ENCODE measurements around the gene ZBTB7C. TPM values are rescaled to one million over a fixed set of nuclear protein-coding genes. Genes with fewer than 3 reads are reported as not detected.

Gene ZBTB7C
- polyA plus RNA-seq, 1 of the 3 experiments (the other 2 are of a cell fraction) = 0.05 TPM

- no peak overlapping the region; a peak in 1 of 4 replicates for H3K27ac ChIP-seq (ENCODE audit: low read depth in 2 of 2, low read length in 1 of 2)
- H3K27me3 ChIP-seq (ENCODE audit: insufficient read depth) = no peaks in the 10 kb centered on the region
- H3K9me2 ChIP-seq = no peaks in the 10 kb centered on the region
- ChIA-PET CTCF (no interaction called here), POLR2A (no interaction called here)
- peaks cover 0 to 35% of the 10 kb centered on the region in 2 experiments; a peak in 1 of 4 replicates for H3K4me1 ChIP-seq (ENCODE audit: control insufficient read depth in 1 of 2, insufficient read depth in 2 of 2, low read depth in 1 of 2, low read length in 1 of 2)
- WGBS (ENCODE audit: low lambda C conversion rate) = 75% methylated on average over 11 of the region's 13 CpGs
- H3F3A ChIP-seq (replicated peaks; ENCODE audit: insufficient read depth) = no peaks in the 10 kb centered on the region
- no peaks in the 10 kb centered on the region for H3K36me3 ChIP-seq (replicated peaks in 1 of 2; ENCODE audit: control insufficient read depth in 1 of 2, insufficient read depth in 2 of 2, low read length in 1 of 2)
- no peaks in the 10 kb centered on the region for H3K79me2 ChIP-seq (ENCODE audit: insufficient read depth)
- TF ChIP-seq REST (IDR thresholded peaks at IDR 0.05; ENCODE audit: low read depth, low read length) (no peak), RAD21 (IDR thresholded peaks at IDR 0.05; ENCODE audit: low read length) (no peak), EP300 (IDR thresholded peaks at IDR 0.05; ENCODE audit: borderline replicate concordance in 1 of 2, low read depth in 1 of 2, low read length in 1 of 2) (no peak), TAF1 (IDR thresholded peaks at IDR 0.05; ENCODE audit: borderline replicate concordance, low read depth, low read length) (no peak), NFIC (IDR thresholded peaks at IDR 0.05; ENCODE audit: borderline replicate concordance) (no peak)
- TF ChIP-seq, protein P1, sequence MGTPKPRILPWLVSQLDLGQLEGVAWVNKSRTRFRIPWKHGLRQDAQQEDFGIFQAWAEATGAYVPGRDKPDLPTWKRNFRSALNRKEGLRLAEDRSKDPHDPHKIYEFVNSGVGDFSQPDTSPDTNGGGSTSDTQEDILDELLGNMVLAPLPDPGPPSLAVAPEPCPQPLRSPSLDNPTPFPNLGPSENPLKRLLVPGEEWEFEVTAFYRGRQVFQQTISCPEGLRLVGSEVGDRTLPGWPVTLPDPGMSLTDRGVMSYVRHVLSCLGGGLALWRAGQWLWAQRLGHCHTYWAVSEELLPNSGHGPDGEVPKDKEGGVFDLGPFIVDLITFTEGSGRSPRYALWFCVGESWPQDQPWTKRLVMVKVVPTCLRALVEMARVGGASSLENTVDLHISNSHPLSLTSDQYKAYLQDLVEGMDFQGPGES (IDR thresholded peaks at IDR 0.05; ENCODE audit: low read depth, low read length) = no peak
- H3K4me2 ChIP-seq = no peak overlapping the region
- no peaks in the 10 kb centered on the region for H3K9me3 ChIP-seq
- H4K20me1 ChIP-seq (ENCODE audit: insufficient read depth) = no peaks in the 10 kb centered on the region
- no peak overlapping the region for H3K4me3 ChIP-seq (ENCODE audit: low read depth in 2 of 2, low read length in 1 of 2)
- no peak overlapping the region for H3K9ac ChIP-seq
- H2AFZ ChIP-seq (ENCODE audit: low read depth) = no peak overlapping the region
- DNase-seq = no peak
Observed at GRCh38 chr18:48084041-48084757, 325.0 kb downstream of the ZBTB7C start.

DNA sequence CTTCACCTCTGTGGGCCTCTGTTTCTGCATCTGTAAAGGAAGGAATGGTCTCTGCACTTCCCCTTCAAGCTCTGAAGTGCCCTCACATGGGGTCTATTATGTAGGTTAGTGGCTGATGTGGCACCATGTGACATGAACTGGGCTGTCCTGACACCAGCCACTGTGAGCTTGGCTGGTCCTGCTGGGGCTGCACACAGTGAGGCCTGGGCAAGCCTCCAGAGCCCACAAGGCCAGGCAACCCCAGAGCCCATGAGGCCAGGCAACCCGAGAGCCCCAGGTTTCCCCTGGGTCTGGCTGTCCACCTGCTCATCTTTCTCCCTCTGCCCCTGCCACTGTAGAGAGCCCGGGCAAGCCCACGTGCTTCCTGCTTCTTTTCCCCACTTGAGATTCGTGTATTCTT lies 328.6 kb downstream of the ZBTB7C start:
- no peaks in the 10 kb centered on the region for H3K9me2 ChIP-seq
- H3K9me3 ChIP-seq = no peaks in the 10 kb centered on the region
- no peak overlapping the region for H3K4me2 ChIP-seq
- DNase-seq = no peak
- CTCF ChIA-PET = interaction anchor here (1.0 to 1.4 kb wide), 4 partner anchors 19 to 364 kb away, joined by 3 to 4 read pairs (median 4); no protein-coding TSS in a partner anchor
- H3K4me1 ChIP-seq (ENCODE audit: control insufficient read depth in 1 of 2, insufficient read depth in 2 of 2, low read depth in 1 of 2, low read length in 1 of 2) = peaks cover 0 to 36% of the 10 kb centered on the region in 2 experiments; a peak in 1 of 4 replicates
- H3K79me2 ChIP-seq (ENCODE audit: insufficient read depth) = no peaks in the 10 kb centered on the region
- H3K4me3 ChIP-seq (ENCODE audit: low read depth in 2 of 2, low read length in 1 of 2) = no peak overlapping the region
- WGBS (ENCODE audit: low lambda C conversion rate) = 53% methylated on average over 4 of the region's 4 CpGs
- no peaks in the 10 kb centered on the region for H4K20me1 ChIP-seq (ENCODE audit: insufficient read depth)
- POLR2A ChIA-PET = no interaction called here
- H3K27me3 ChIP-seq (ENCODE audit: insufficient read depth) = no peaks in the 10 kb centered on the region
- no peaks in the 10 kb centered on the region for H3K36me3 ChIP-seq (replicated peaks in 1 of 2; ENCODE audit: control insufficient read depth in 1 of 2, insufficient read depth in 2 of 2, low read length in 1 of 2)
- H3F3A ChIP-seq (replicated peaks; ENCODE audit: insufficient read depth) = no peaks in the 10 kb centered on the region
- TF ChIP-seq POLR2AphosphoS5 (IDR thresholded peaks at IDR 0.05; ENCODE audit: low read depth, low read length) = no peak
- TF ChIP-seq, protein P2, sequence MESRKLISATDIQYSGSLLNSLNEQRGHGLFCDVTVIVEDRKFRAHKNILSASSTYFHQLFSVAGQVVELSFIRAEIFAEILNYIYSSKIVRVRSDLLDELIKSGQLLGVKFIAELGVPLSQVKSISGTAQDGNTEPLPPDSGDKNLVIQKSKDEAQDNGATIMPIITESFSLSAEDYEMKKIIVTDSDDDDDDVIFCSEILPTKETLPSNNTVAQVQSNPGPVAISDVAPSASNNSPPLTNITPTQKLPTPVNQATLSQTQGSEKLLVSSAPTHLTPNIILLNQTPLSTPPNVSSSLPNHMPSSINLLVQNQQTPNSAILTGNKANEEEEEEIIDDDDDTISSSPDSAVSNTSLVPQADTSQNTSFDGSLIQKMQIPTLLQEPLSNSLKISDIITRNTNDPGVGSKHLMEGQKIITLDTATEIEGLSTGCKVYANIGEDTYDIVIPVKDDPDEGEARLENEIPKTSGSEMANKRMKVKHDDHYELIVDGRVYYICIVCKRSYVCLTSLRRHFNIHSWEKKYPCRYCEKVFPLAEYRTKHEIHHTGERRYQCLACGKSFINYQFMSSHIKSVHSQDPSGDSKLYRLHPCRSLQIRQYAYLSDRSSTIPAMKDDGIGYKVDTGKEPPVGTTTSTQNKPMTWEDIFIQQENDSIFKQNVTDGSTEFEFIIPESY (IDR thresholded peaks at IDR 0.05; ENCODE audit: borderline replicate concordance, low read depth) = no peak
- TF ChIP-seq EP300 (IDR thresholded peaks at IDR 0.05; ENCODE audit: borderline replicate concordance in 1 of 2, low read depth in 1 of 2, low read length in 1 of 2) = no peak
- TF ChIP-seq, protein P3, sequence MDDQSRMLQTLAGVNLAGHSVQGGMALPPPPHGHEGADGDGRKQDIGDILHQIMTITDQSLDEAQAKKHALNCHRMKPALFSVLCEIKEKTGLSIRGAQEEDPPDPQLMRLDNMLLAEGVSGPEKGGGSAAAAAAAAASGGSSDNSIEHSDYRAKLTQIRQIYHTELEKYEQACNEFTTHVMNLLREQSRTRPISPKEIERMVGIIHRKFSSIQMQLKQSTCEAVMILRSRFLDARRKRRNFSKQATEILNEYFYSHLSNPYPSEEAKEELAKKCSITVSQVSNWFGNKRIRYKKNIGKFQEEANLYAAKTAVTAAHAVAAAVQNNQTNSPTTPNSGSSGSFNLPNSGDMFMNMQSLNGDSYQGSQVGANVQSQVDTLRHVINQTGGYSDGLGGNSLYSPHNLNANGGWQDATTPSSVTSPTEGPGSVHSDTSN (IDR thresholded peaks at IDR 0.05) = no peak
- TF ChIP-seq RAD21 (IDR thresholded peaks at IDR 0.05; ENCODE audit: low read length) = no peak
- TF ChIP-seq GATA2 (CRISPR knock-in tag; IDR thresholded peaks at IDR 0.05) = no peak
- TF ChIP-seq MEF2A (IDR thresholded peaks at IDR 0.05; ENCODE audit: borderline replicate concordance, low read depth) = no peak
- no peak for TF ChIP-seq SIN3A (IDR thresholded peaks at IDR 0.05; ENCODE audit: borderline replicate concordance, low read depth, low read length)
- H2AFZ ChIP-seq (ENCODE audit: low read depth) = no peak overlapping the region
- peak overlapping the region in 1 of 2 experiments; percentile 61; a peak in 2 of 4 replicates for H3K27ac ChIP-seq (ENCODE audit: low read depth in 2 of 2, low read length in 1 of 2)
- H3K9ac ChIP-seq = no peak overlapping the region

Measured in SK-N-SH (cell line).